H9 (cell line): ENCODE results near the gene INAFM1. TPM values are rescaled to one million over a fixed set of nuclear protein-coding genes. Genes with fewer than 3 reads are reported as not detected.

Source experiments
- DNase-seq: peaks from one replicate; pipeline ENCODE4 v3.0.0-alpha.2; 2017
- H2AFZ ChIP-seq: one replicate; pipeline ENCODE4 v1.6.1; 2013; ENCODE audit warnings: mild to moderate bottlenecking, low read length, control low read depth, moderate library complexity
- H2AK5ac ChIP-seq: 2 replicates; pipeline ENCODE4 v1.6.1; 2013; ENCODE audit warnings: low read length, control low read depth, mixed read lengths; ENCODE audit not compliant: insufficient read length
- H2BK120ac ChIP-seq: one replicate; pipeline ENCODE4 v1.6.1; 2013; ENCODE audit warnings: low read depth, mild to moderate bottlenecking, low read length, control low read depth, inconsistent platforms; ENCODE audit not compliant: poor library complexity, severe bottlenecking
- H2BK12ac ChIP-seq: 2 replicates; pipeline ENCODE4 v1.6.1; 2013; ENCODE audit warnings: low read length, control low read depth, mixed read lengths, low read depth; ENCODE audit not compliant: insufficient read length
- H2BK15ac ChIP-seq: 2 replicates; pipeline ENCODE4 v1.6.1; 2013; ENCODE audit warnings: low read depth, low read length, control low read depth
- H2BK20ac ChIP-seq: one replicate; pipeline ENCODE4 v1.6.1; 2013; ENCODE audit warnings: low read depth, mild to moderate bottlenecking, low read length, control low read depth, inconsistent platforms; ENCODE audit not compliant: poor library complexity, severe bottlenecking
- H2BK5ac ChIP-seq: 2 replicates; pipeline ENCODE4 v1.6.1; 2013; ENCODE audit warnings: low read length, control low read depth, mixed read lengths; ENCODE audit not compliant: insufficient read length
- H3K14ac ChIP-seq: 2 replicates; pipeline ENCODE4 v1.6.1; 2013; ENCODE audit warnings: low read length, control low read depth; ENCODE audit not compliant: insufficient read depth
- H3K18ac ChIP-seq: 2 replicates; pipeline ENCODE4 v1.6.1; 2013; ENCODE audit warnings: low read depth, mild to moderate bottlenecking, mixed read lengths, low read length, control low read depth; ENCODE audit not compliant: insufficient read length
- H3K23ac ChIP-seq: 2 replicates; pipeline ENCODE4 v1.6.1; 2013; ENCODE audit warnings: low read length, control low read depth, mixed read lengths, low read depth; ENCODE audit not compliant: insufficient read length
- H3K23me2 ChIP-seq: 2 replicates; pipeline ENCODE4 v1.6.1; 2013; ENCODE audit warnings: low read depth, mild to moderate bottlenecking, mixed read lengths, low read length, control low read depth; ENCODE audit not compliant: insufficient read length, poor library complexity, severe bottlenecking
- H3K27ac ChIP-seq: 2 replicates; pipeline ENCODE4 v1.5.1; 2013; ENCODE audit warnings: low read length, control low read depth, mixed read lengths, low read depth; ENCODE audit not compliant: insufficient read length
- H3K27me3 ChIP-seq: 2 replicates; pipeline ENCODE4 v1.6.1; 2013; ENCODE audit warnings: low read length, control low read depth, inconsistent platforms; ENCODE audit not compliant: insufficient read depth
- H3K4ac ChIP-seq: 2 replicates; pipeline ENCODE4 v1.6.1; 2013; ENCODE audit warnings: low read depth, mild to moderate bottlenecking, control low read depth, inconsistent platforms, low read length, moderate library complexity
- H3K4me1 ChIP-seq: 2 replicates; pipeline ENCODE4 v1.6.1; 2013; ENCODE audit warnings: low read length, control low read depth, inconsistent platforms; ENCODE audit not compliant: insufficient read depth
- H3K4me2 ChIP-seq: 2 replicates; pipeline ENCODE4 v1.6.1; 2013; ENCODE audit warnings: low read length, control low read depth, mixed read lengths; ENCODE audit not compliant: insufficient read length, insufficient read depth
- H3K56ac ChIP-seq: 2 replicates; pipeline ENCODE4 v1.6.1; 2013; ENCODE audit warnings: low read depth, mild to moderate bottlenecking, mixed read lengths, low read length, control low read depth; ENCODE audit not compliant: insufficient read length
- H3K79me1 ChIP-seq: 2 replicates; pipeline ENCODE4 v1.6.1; 2013; ENCODE audit warnings: low read depth, mild to moderate bottlenecking, moderate library complexity, low read length, control low read depth, inconsistent platforms; ENCODE audit not compliant: insufficient read depth, poor library complexity, severe bottlenecking
- H3K79me2 ChIP-seq: 2 replicates; pipeline ENCODE4 v1.6.1; 2013; ENCODE audit warnings: low read length, control low read depth, inconsistent platforms; ENCODE audit not compliant: insufficient read depth
- H3K9ac ChIP-seq: 2 replicates; pipeline ENCODE4 v1.6.1; 2013; ENCODE audit warnings: low read length, control low read depth, mixed read lengths; ENCODE audit not compliant: insufficient read length; ENCODE audit errors: extremely low read depth
- H3K9me3 ChIP-seq: one replicate; pipeline ENCODE4 v1.6.1; 2013; ENCODE audit warnings: low read depth, low read length, inconsistent platforms; ENCODE audit not compliant: control insufficient read depth
- H3T11ph ChIP-seq: one replicate; pipeline ENCODE4 v1.6.1; 2013; ENCODE audit warnings: mild to moderate bottlenecking, low read length, control low read depth, inconsistent platforms
- H4K20me1 ChIP-seq: one replicate; pipeline ENCODE4 v1.6.1; 2013; ENCODE audit not compliant: control insufficient read depth, insufficient read length, insufficient read depth
- H4K5ac ChIP-seq: 2 replicates; pipeline ENCODE4 v1.6.1; 2013; ENCODE audit warnings: low read depth, mild to moderate bottlenecking, mixed read lengths, low read length, control low read depth; ENCODE audit not compliant: insufficient read length
- H4K8ac ChIP-seq: replicated peaks from 2 replicates; pipeline ENCODE4 v1.6.1; 2013; ENCODE audit warnings: low read length, control low read depth, mixed read lengths, low read depth; ENCODE audit not compliant: insufficient read length
- H4K91ac ChIP-seq: 2 replicates; pipeline ENCODE4 v1.6.1; 2013; ENCODE audit warnings: low read depth, mild to moderate bottlenecking, moderate library complexity, mixed read lengths, low read length, control low read depth; ENCODE audit not compliant: insufficient read length
- H3K27ac Mint-ChIP-seq, 3 experiments: 2 replicates in 2 of 3; 3 replicates in 1 of 3; pipeline ENCODE4 v1.8.0; 2020 to 2021; ENCODE audit warnings: mixed read lengths in 3 of 3, mild to moderate bottlenecking in 1 of 3, moderate library complexity in 1 of 3
- H3K27me3 Mint-ChIP-seq: 2 replicates; pipeline ENCODE4 v1.8.0; 2021; ENCODE audit warnings: low read depth, mild to moderate bottlenecking, moderate library complexity, mixed read lengths
- H3K36me3 Mint-ChIP-seq, 3 experiments: 2 replicates in 2 of 3; 3 replicates in 1 of 3; pipeline ENCODE4 v1.8.0; 2020 to 2021; ENCODE audit warnings: low read depth in 3 of 3, mixed read lengths in 3 of 3; ENCODE audit not compliant: insufficient read depth in 1 of 3
- H3K4me1 Mint-ChIP-seq, 2 experiments: 2 replicates each; pipeline ENCODE4 v1.8.0; 2020; ENCODE audit warnings: mixed read lengths in 2 of 2
- H3K4me3 Mint-ChIP-seq, 2 experiments: 2 replicates in 1 of 2; 3 replicates in 1 of 2; pipeline ENCODE4 v1.8.0; 2020 to 2021; ENCODE audit warnings: mild to moderate bottlenecking in 2 of 2, mixed read lengths in 2 of 2, moderate library complexity in 1 of 2
- H3K9me3 Mint-ChIP-seq, 2 experiments: 2 replicates in 1 of 2; 3 replicates in 1 of 2; pipeline ENCODE4 v1.8.0; 2020; ENCODE audit warnings: mild to moderate bottlenecking in 2 of 2, mixed read lengths in 2 of 2, moderate library complexity in 1 of 2
- WGBS: extraction: QIAGEN DNeasy Blood & Tissue Kit; methylation state at CpG from one replicate; pipeline ENCODE4 v1.1.7; 2013; ENCODE audit warnings: missing lambda C conversion rate, low lambda C conversion rate, mixed read lengths; ENCODE audit not compliant: insufficient read length; ENCODE audit errors: extremely low coverage; 5-methylcytosine and 5-hydroxymethylcytosine counted together
- total RNA-seq: library from RNA; stranded (reverse); gene quantifications from 2 replicates; pipeline ENCODE4 v1.2.1, GENCODE V29; 2021
- TF ChIP-seq, protein P1 (sequence below): fragments of 200-600 bp; sonication (generic); conservative IDR thresholded peaks from 3 replicates; pipeline ENCODE4 v1.8.0; 2021; ENCODE audit warnings: antibody characterized with exemption, mild to moderate bottlenecking

INAFM1 gene
- total RNA-seq, 1 experiment from 2014 or later: 8.5 TPM

DNA sequence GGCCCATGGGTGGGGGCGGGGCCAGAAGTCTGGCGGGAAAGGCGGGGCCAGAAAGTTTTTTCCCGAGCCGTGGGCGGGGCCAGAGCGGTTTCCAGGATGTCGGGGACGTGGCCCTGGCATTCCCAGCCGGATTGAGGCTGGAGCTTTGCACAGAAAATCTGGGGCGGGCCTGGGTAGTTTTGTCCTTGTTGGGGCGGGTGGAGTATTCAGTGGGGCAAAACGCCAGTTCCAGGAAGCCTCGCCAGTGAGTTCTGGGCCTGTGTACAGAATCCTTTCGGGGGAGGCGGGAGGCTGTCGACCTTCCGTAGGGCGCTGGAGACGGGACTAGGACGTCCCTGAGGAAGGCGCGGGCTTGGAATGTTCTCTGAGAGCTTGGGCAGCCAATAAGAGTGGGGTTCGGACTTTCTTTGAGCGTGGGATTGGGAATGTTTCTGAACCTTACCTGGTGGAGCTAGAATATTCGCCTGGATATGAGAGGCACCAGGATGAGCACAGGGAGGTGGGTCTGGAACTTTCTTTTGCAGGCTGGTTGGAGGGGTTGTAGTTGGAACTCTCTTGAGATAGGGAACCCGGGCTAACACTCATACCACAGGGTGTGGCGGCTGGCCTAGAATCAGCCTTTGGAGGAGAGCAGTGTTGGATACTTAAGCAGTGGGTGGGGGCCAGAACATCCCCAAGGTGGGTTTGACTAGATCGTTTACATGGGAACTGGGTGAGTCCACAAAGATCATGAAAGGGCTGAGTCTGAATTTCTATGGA is 17.1 kb upstream of the INAFM1 start:
- peak overlapping the region; percentile 83 for H3K9ac ChIP-seq
- peak overlapping the region; percentile 16 for H2BK5ac ChIP-seq
- Mint-ChIP-seq H3K4me3 (peak overlapping the region; percentile 86 to 89), H3K27ac (peak overlapping the region; percentile 96 to 99 (median 99)), H3K36me3 (peaks cover 34 to 47% (median 40%) of the 10 kb centered on the region in 3 experiments; a peak in 6 of 7 replicates), H3K4me1 (peaks cover 12 to 21% of the 10 kb centered on the region in 2 experiments), H3K27me3 (no peaks in the 10 kb centered on the region; the same call in 1 of the 2 replicates), H3K9me3 (no peaks in the 10 kb centered on the region)
- H2BK12ac ChIP-seq: peak overlapping the region; percentile 2
- no peaks in the 10 kb centered on the region for H3K9me3 ChIP-seq
- H2BK20ac ChIP-seq: no peak overlapping the region
- whole genome bisulfite sequencing: no CpG with 5 or more reads among the region's 29 CpGs
- H3T11ph ChIP-seq: no peak overlapping the region
- H2AFZ ChIP-seq: no peak overlapping the region
- H3K4me1 ChIP-seq: no peaks in the 10 kb centered on the region
- H3K56ac ChIP-seq: no peak overlapping the region
- H3K23me2 ChIP-seq: peaks cover 12% of the 10 kb centered on the region
- no peak for DNase-seq
- TF ChIP-seq, protein P1, sequence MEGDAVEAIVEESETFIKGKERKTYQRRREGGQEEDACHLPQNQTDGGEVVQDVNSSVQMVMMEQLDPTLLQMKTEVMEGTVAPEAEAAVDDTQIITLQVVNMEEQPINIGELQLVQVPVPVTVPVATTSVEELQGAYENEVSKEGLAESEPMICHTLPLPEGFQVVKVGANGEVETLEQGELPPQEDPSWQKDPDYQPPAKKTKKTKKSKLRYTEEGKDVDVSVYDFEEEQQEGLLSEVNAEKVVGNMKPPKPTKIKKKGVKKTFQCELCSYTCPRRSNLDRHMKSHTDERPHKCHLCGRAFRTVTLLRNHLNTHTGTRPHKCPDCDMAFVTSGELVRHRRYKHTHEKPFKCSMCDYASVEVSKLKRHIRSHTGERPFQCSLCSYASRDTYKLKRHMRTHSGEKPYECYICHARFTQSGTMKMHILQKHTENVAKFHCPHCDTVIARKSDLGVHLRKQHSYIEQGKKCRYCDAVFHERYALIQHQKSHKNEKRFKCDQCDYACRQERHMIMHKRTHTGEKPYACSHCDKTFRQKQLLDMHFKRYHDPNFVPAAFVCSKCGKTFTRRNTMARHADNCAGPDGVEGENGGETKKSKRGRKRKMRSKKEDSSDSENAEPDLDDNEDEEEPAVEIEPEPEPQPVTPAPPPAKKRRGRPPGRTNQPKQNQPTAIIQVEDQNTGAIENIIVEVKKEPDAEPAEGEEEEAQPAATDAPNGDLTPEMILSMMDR: no peak
- H4K91ac ChIP-seq: no peak overlapping the region
- no peaks in the 10 kb centered on the region for H3K79me2 ChIP-seq
- H4K20me1 ChIP-seq: no peaks in the 10 kb centered on the region
- peak overlapping the region; percentile 38 for H3K14ac ChIP-seq
- no peak overlapping the region for H4K5ac ChIP-seq
- H3K4me2 ChIP-seq: peak overlapping the region; percentile 98
- no peak overlapping the region for H2AK5ac ChIP-seq
- H3K4ac ChIP-seq: no peak overlapping the region; the same call in 1 of the 2 replicates
- no peaks in the 10 kb centered on the region for H3K79me1 ChIP-seq
- H3K27ac ChIP-seq: peak overlapping the region; percentile 76
- H3K27me3 ChIP-seq: no peaks in the 10 kb centered on the region
- no peak overlapping the region for H2BK15ac ChIP-seq
- H3K18ac ChIP-seq: peak overlapping the region; percentile 74
- H3K23ac ChIP-seq: no peak overlapping the region
- no peak overlapping the region for H4K8ac ChIP-seq
- no peak overlapping the region for H2BK120ac ChIP-seq
